HG03469 (cell line): ENCODE measurements around the gene GARIN5B.

Experiments used
- ATAC-seq: cut with Tn5 transposase; IDR thresholded peaks from one replicate; pipeline ENCODE4 v1.9.1; 2021; ENCODE audit warnings: mild to moderate bottlenecking, moderate library complexity, moderate number of reproducible peaks; ENCODE audit not compliant: unreplicated experiment

Gene GARIN5B

GRCh38 chr19:55372316-55373081, 9.4 kb upstream of the GARIN5B start:
- no peak for ATAC-seq

GRCh38 chr19:55370305-55370988, 7.4 kb upstream of the GARIN5B start, which contains the start of gene IL11:
Gene IL11 (minus strand): TSS chr19:55370463. CDS start chr19:55370310, 153 bp downstream.
- ATAC-seq: no peak

- no peak for ATAC-seq
Observed at GRCh38 chr19:55369653-55370304, 6.7 kb upstream of the GARIN5B start.

DNA sequence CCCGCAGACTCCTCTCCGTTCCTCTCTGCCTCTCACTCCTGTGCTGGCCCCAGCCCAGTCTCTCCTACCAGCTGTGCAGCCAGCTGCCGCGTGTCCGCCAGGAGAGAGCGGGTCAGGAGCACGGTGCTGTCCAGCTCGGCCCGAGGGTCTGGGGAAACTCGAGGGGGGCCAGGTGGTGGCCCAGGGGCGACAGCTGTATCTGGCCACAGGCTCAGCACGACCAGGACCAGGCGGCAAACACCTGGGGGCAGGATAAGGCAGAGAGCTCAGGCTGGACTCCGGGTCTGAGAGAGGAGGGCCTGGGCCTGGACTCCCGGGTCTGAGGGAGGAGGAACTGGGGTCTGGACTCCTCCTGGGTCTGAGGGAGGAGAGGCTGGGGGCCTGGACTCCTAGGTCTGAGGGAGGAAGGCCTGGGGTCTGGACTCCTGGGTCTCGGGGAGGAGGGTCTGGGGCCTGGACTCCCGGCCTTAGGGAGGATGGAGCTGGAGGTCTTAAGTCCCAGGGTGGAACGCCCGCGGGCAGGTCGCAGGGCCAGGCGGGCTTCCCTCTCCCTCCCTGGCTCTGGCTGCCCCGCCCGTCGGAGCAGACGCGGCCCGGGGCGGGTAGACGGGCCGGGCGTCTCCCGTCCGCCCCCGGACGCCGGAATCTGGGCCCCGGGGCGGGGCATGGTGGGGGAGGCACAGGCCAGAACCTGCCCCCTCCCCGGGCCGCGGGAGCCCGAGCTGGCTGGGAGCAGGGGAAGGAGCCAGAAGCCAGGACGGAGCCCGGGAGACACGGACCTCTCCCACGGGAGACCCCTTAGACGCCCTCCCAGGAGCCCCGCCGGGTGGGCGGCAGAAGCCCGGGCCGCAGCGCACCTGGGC, 5.9 kb upstream of the GARIN5B start:
- ATAC-seq: no peak

GRCh38 chr19:55368106-55368505, 5.0 kb upstream of the GARIN5B start:
- no peak for ATAC-seq

- no peak for ATAC-seq
Observed at GRCh38 chr19:55366790-55367189, 3.7 kb upstream of the GARIN5B start.

- ATAC-seq: no peak
Observed at GRCh38 chr19:55365964-55366363, 2.9 kb upstream of the GARIN5B start.

GRCh38 chr19:55365245-55365644, 2.2 kb upstream of the GARIN5B start:
- no peak for ATAC-seq

DNA sequence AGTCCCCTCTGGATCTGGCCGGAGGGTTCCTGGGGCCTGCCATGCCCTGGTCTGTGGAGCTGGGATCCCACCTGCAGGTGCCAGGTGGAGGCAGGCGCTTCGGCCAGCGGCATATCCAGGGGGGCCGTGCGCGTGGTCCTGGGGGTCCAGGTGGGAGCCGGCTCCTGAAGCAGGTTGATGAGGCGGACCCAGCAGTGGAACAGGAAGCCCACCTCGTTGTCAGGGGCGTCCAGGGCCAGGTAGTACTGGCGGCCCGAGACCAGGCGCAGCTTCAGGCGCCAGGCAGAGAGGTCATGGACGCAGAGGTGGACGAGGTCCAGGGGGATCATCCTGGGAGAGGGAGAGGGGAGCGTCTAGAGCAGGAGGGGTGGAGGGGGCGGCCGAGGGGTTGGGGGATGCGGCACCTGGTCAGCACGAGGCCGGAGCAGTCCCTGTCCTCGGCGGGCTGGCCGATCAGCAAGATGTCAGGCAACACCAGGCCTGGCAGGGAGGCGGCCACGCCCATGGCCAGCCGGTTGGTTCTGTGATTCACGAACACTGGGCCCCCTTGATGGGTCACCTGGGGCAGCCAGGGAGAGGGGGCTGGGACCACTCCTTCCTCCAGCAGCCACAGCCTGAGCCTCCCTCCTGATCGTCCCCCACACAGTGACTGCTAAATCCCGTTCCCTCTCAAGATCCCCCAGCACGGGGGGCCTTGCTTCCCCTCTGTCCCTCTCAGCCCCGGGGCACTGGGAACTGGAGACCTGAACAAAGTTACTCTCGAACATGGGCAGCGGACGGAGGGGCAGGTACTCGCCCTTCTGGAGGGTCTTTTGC, 678 bp downstream of the GARIN5B start:
- ATAC-seq: no peak

GRCh38 chr19:55360902-55361301, 2.2 kb downstream of the GARIN5B start:
- no peak for ATAC-seq

GRCh38 chr19:55358943-55359908, 3.8 kb downstream of the GARIN5B start:
- ATAC-seq: no peak

GRCh38 chr19:55358493-55358892, 4.6 kb downstream of the GARIN5B start:
- no peak for ATAC-seq

GRCh38 chr19:55355213-55355821, 7.7 kb downstream of the GARIN5B start:
- ATAC-seq: no peak

- ATAC-seq: no peak
Observed at GRCh38 chr19:55354698-55355212, 8.3 kb downstream of the GARIN5B start, which contains the start of gene COX6B2. Gene COX6B2 (minus strand): TSS chr19:55354719. CDS start chr19:55354521, 198 bp downstream.

DNA sequence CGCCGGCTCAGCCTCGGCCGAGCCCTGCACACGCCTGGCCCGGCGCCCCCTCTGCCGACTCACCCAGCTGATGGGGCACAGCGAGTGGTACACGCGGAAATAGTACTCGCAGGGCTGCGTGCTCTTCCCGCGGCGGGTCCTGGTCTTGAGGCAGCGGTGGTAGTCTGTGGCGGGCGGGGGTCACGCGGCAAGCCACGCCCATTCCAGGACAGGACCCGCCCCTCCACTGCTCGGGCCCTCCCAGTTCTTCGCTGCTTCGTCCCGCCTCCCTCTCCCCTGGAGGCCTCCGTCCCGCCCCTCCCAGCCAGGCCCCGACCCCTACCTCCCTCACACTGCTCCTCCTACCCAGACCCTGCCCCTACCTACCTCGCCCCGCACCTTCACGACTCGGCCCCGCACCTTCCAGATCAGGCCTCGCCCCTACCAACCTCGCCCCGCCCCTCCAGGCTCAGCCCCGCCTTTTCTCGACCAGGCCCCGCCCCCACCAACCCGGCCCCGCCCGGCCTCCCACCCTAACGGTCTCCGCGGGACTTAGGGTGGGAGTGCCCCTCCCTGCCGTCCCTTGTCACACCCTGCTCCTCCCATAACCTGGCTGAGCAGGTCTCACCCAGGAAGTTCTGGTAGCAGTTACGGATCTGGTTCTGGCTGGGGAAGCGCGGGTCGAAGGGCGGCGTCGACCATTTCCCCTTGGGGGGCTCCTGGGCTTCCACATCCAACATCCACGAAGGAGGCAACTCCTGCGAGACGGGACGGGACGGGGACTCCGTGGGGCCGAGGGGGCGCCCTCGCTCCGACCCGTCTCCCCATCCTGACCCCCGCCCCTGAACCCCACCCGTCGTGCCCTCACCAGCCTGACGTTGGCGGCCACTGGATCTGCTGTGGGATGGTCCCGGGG, 9.0 kb downstream of the GARIN5B start:
- ATAC-seq: no peak

DNA sequence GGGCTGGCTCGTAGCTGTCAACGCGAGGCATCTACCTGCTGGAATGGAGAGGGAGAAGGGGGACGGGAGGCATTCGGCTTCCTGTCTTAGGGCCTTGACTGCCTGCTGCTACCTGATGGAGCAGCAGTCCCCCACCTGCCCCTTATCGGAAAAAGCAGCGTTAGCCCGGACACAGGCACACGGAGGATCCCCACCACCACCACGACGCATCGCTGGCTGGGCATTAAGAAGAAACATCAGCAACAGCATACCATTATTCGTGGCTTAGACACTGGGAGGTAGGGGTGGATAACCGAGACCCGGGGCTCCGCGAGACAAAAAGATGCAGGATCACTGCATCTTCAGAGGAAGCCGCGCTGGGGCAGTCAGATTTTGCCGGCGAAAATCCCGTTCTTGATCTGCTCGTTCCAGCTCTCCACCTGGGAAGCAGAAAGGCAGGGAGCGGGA, 9.7 kb downstream of the GARIN5B start:
- ATAC-seq: no peak

DNA sequence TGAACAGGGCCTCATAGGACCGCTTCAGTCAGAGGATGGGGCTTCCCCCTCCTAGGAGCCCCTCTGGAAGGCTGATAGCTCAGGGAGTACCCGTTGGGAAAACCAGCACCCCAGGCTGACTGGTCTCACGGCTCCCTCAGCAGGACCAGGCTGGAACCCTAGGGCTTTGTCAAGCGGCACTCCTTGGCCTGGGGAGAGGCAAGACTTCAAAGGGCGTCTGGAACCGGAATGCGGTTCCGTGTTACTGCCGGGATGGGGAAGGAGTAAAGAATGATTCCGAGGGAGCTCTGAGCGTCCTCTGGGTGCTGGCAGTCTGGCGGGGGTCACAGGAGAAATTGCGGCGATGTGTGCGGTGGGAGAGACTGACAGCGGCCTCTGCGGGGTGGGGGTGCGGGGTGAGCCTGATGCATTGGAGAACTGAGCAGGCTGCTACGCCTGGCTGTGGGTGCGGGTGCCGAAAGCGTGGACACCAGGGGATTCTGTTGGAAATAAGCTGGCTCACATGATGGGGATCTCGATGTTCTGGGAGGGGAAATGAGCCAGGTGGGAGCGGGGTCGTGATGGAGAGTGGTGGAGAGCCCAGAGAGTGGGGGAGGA, 10.4 kb downstream of the GARIN5B start:
- ATAC-seq: no peak
